Upper lobe of right lung (tissue), 1 donor: ENCODE data around the gene AHNAK. TPM values are rescaled to one million over a fixed set of nuclear protein-coding genes. Genes with fewer than 3 reads are reported as not detected.
A peak's percentile ranks its signal among the peaks of the same experiment; 100 is the strongest.

Experiments
- ATAC-seq: fragments of 200-7000 bp; cut with Tn5 transposase; one replicate; pipeline ENCODE4 v1.9.1; 2020; ENCODE audit warnings: mild to moderate bottlenecking, moderate library complexity
- DNase-seq: peaks from one replicate; pipeline ENCODE4 v3.0.0-alpha.2; 2020
- H3K27ac ChIP-seq: fragments of 200-600 bp; one replicate; pipeline ENCODE4 v1.8.0; 2022
- H3K27me3 ChIP-seq: fragments of 200-600 bp; one replicate; pipeline ENCODE4 v1.8.0; 2022; ENCODE audit warnings: mild to moderate bottlenecking
- H3K36me3 ChIP-seq: fragments of 200-600 bp; one replicate; pipeline ENCODE4 v1.8.0; 2022
- H3K4me1 ChIP-seq: fragments of 200-600 bp; one replicate; pipeline ENCODE4 v1.8.0; 2022
- H3K4me3 ChIP-seq: fragments of 200-600 bp; one replicate; pipeline ENCODE4 v1.8.0; 2022; ENCODE audit warnings: mild to moderate bottlenecking
- H3K9me3 ChIP-seq: fragments of 200-600 bp; one replicate; pipeline ENCODE4 v1.8.0; 2022
- intact Hi-C: fragments of 100-400 bp; cut with DNase I; formaldehyde crosslinking; loops from one replicate; pipeline ENCODE4 v1.11.0; 2022
- total RNA-seq: library from RNA; stranded (reverse); fragmentation: NEBNext Ultra II Directional; extraction: Animal tissue kit (Norgen Biotek cat#: 25700); gene quantifications from one replicate; pipeline ENCODE4 v1.2.1, GENCODE V29; 2021
- TF ChIP-seq, protein P1 (sequence below): fragments of 200-600 bp; IDR thresholded peaks from one replicate; pipeline ENCODE4 v1.8.0; 2022; ENCODE audit warnings: antibody characterized with exemption
- donor health status: DM: no; HTN: yes; CAD: no; lungs with severe emphysema.

The AHNAK gene
- total RNA-seq, 1 donor from 2014 or later, result 819 TPM

- intact Hi-C loops, result no loop called here
- Histone ChIP-seq H3K27ac (peak overlapping the region; percentile 70), H3K4me1 (peaks cover 63% of the 10 kb centered on the region), H3K36me3 (no peaks in the 10 kb centered on the region), H3K9me3 (no peaks in the 10 kb centered on the region), H3K4me3 (no peak overlapping the region), H3K27me3 (no peaks in the 10 kb centered on the region)
- DNase-seq (peak; percentile 30), ATAC-seq (no peak)
- TF ChIP-seq, protein P1, sequence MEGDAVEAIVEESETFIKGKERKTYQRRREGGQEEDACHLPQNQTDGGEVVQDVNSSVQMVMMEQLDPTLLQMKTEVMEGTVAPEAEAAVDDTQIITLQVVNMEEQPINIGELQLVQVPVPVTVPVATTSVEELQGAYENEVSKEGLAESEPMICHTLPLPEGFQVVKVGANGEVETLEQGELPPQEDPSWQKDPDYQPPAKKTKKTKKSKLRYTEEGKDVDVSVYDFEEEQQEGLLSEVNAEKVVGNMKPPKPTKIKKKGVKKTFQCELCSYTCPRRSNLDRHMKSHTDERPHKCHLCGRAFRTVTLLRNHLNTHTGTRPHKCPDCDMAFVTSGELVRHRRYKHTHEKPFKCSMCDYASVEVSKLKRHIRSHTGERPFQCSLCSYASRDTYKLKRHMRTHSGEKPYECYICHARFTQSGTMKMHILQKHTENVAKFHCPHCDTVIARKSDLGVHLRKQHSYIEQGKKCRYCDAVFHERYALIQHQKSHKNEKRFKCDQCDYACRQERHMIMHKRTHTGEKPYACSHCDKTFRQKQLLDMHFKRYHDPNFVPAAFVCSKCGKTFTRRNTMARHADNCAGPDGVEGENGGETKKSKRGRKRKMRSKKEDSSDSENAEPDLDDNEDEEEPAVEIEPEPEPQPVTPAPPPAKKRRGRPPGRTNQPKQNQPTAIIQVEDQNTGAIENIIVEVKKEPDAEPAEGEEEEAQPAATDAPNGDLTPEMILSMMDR, result no peak
These were observed 146.3 kb downstream of the AHNAK start for GRCh38 chr11:62400281-62400680.

DNA sequence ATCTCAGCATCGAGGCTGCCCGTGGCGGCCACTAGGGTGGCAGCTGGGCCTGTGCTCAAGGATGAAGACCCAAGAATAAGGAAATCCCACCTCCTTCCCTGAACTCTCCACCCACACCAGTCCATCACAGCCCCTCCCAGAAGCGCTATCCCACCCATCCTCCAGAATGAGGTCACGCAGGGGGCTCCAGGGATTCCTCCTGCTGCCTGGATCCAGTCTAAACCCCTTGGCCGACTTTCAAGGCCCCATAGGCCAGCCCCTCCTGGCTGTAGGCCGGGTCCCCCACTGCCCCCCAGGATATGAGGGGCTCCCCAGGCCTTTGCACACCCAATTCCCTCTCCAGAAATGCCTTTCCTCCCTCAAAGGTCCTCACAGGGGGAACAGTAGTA is 146.7 kb downstream of the AHNAK start:
- intact Hi-C loops, result no loop called here
- no peak for ATAC-seq
- no peak overlapping the region for H3K4me3 ChIP-seq
- no peaks in the 10 kb centered on the region for H3K27me3 ChIP-seq
- DNase-seq, result peak; percentile 47
- TF ChIP-seq, protein P1, result no peak
- H3K9me3 ChIP-seq, result no peaks in the 10 kb centered on the region
- peak overlapping the region; percentile 70 for H3K27ac ChIP-seq
- H3K36me3 ChIP-seq, result no peaks in the 10 kb centered on the region
- H3K4me1 ChIP-seq, result peaks cover 67% of the 10 kb centered on the region

DNA sequence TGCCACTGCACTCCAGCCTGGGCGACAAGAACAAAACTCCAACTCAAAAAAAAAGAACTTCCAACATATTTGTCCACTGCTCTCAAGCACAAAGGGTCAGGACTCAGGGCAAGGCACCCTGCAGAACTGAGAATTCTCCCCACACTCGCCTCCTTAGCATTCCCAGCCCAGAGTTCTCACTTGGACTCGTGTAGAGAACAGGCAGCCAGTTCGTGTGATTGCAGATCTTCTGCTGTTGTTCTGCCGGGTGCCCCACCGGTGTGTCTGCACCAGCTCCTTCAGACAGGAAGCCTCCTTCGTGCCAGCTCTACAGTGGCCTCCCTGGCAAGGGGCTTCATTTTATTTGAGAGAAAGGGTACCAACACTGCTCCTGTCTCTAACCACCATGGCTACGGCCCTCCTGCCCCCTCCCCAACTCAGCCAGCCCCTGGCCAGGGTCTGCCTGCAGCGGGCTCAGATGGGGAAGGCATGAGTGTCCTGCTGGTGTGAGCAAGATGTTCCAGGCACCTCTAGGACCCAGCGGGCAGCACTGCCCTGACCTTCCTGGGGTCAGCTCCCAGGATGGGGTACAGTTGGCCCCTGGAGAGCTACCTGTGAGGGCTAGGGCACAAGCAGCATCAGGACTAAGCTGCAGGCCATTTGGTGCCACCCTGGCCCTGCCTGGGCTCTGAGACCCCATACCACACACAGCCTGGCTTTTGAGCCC is 147.3 kb downstream of the AHNAK start:
- H3K4me1 ChIP-seq, result peaks cover 71% of the 10 kb centered on the region
- H3K27ac ChIP-seq, result peak overlapping the region; percentile 70
- no peaks in the 10 kb centered on the region for H3K36me3 ChIP-seq
- H3K27me3 ChIP-seq, result no peaks in the 10 kb centered on the region
- H3K4me3 ChIP-seq, result no peak overlapping the region
- ATAC-seq (no peak), DNase-seq (peak; percentile 59)
- H3K9me3 ChIP-seq, result no peaks in the 10 kb centered on the region
- intact Hi-C loops, result no loop called here
- TF ChIP-seq, protein P1, result no peak

DNA sequence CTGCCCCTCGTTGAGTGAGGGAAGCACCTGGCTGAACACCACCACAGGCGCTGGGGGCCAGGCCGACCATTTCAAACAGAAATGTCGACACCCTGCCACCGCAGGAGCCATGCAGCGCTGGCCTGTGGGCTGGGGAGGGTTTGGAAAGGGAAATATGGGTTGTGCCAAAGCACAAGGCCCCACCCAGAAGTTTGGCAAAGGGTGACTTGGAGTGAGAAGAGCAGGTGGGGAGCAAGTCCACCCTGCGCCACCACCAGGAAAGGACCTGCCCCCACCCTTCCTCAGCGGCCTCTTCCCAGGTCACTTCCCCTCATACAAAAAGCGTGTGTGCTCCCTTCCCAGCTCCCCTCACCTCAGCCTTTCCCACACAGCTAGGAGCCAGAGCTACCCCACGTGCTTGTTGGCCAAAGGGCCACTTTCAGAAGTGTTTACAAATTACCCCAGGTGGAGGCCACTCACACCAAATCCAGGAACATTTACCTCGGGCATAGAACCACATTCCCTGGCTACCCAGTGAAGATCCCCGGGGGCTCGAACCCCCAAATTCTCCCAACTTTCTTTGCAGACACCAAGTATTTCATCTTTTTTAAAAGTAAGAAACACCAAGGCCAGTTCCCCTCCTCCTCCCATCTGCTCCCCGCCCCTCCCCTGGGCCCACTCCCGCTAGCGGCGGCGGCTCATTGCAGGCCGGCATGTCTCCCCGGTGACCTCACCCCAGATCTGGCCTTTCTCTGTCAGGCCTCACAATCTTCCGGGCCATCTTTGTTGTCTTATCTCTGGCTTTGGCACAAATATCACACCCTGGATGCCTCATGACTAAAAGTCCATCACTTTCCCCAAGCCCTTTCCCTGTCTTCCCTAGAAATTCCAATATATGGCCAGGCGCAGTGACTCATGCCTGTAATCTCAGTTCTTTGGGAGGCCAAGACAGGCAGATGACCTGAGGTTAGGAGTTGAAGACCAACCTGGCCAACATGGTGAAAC is 148.3 kb downstream of the AHNAK start:
- H3K9me3 ChIP-seq, result no peaks in the 10 kb centered on the region
- no peaks in the 10 kb centered on the region for H3K27me3 ChIP-seq
- no peaks in the 10 kb centered on the region for H3K36me3 ChIP-seq
- ATAC-seq (no peak), DNase-seq (peak; percentile 64)
- TF ChIP-seq, protein P1, result no peak
- no peak overlapping the region for H3K4me3 ChIP-seq
- H3K27ac ChIP-seq, result peak overlapping the region; percentile 47
- intact Hi-C loops, result no loop called here
- H3K4me1 ChIP-seq, result peaks cover 71% of the 10 kb centered on the region

DNA sequence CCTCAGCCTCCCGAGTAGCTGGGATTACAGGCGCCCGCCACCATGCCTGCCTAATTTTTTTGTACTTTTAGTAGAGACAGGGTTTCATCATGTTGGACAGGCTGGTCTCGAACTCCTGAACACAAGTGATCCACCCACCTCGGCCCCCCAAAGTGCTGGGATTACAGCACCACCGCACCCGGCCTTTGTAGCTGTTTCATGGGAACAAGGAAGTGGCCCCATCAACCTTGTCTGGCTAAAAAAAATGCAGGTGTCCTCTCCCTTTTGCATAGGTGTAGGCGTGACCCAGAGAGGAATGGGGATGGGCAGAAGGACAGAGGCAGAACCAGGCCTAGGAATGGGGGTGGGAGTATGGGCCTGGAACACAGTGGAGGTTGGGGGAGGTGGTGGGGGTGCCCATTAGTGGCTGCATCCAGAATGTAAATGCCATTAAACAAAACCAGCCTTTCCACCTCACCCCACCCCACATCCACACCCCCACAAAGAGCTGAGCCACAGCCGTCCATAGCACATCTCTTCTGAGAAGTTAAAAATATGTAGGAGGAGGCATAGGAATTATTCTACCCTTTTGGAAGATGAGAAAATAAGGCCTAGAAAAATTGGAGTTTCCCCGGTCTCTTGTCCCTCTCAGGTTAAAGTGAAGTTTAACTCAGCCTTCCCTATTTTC is 150.6 kb downstream of the AHNAK start:
- intact Hi-C loops, result no loop called here
- DNase-seq, result peak; percentile 32
- ATAC-seq, result no peak
- Histone ChIP-seq H3K27me3 (no peaks in the 10 kb centered on the region), H3K9me3 (no peaks in the 10 kb centered on the region), H3K4me1 (peaks cover 50% of the 10 kb centered on the region), H3K27ac (peak overlapping the region; percentile 60), H3K4me3 (no peak overlapping the region), H3K36me3 (peaks cover 4% of the 10 kb centered on the region)
- TF ChIP-seq, protein P1, result no peak
